ENCODE results near the gene ZNF235.
"Not testable (repeated sequence)": the region's sequence is repeated elsewhere in the genome, so short reads cannot be mapped to it uniquely, and the experiment has no call there.

The ZNF235 gene

GRCh38 chr19:44304659-44305193, at the start of gene ZNF235:
ZNF235 (minus strand) TSS chr19:44305025; CDS start chr19:44303404, 1,621 bp downstream.
- DNase-seq, result peak; percentile 69

GRCh38 chr19:44346556-44346955, 41.7 kb upstream of the ZNF235 start:
- no peak for DNase-seq

GRCh38 chr19:44345959-44346358, 41.1 kb upstream of the ZNF235 start:
- no peak for DNase-seq

GRCh38 chr19:44344255-44344654, 39.4 kb upstream of the ZNF235 start:
- no peak for DNase-seq

- DNase-seq, result no peak
These were observed 37.0 kb upstream of the ZNF235 start for GRCh38 chr19:44341794-44342193.

- not testable (repeated sequence) for DNase-seq
These were observed 29.8 kb upstream of the ZNF235 start for GRCh38 chr19:44334639-44335038.

GRCh38 chr19:44332145-44332544, 27.3 kb upstream of the ZNF235 start:
- DNase-seq, result no peak

GRCh38 chr19:44315883-44316282, 11.1 kb upstream of the ZNF235 start:
- DNase-seq, result no peak

- no peak for DNase-seq
These were observed 8.4 kb upstream of the ZNF235 start for GRCh38 chr19:44313231-44313630.

GRCh38 chr19:44308011-44308410, 3.2 kb upstream of the ZNF235 start:
- DNase-seq, result no peak

GRCh38 chr19:44306283-44306682, 1.5 kb upstream of the ZNF235 start:
- DNase-seq, result no peak

GRCh38 chr19:44305457-44305856, 632 bp upstream of the ZNF235 start:
- no peak for DNase-seq

GRCh38 chr19:44303976-44304568, 753 bp downstream of the ZNF235 start:
- no peak for DNase-seq

- DNase-seq, result no peak
These were observed 1.5 kb downstream of the ZNF235 start for GRCh38 chr19:44303320-44303719.

GRCh38 chr19:44284968-44285367, 19.9 kb downstream of the ZNF235 start:
- DNase-seq, result no peak

GRCh38 chr19:44282846-44283245, 22.0 kb downstream of the ZNF235 start:
- DNase-seq, result no peak

- no peak for DNase-seq
These were observed 23.9 kb downstream of the ZNF235 start for GRCh38 chr19:44280916-44281315.

- no peak for DNase-seq
These were observed 26.6 kb downstream of the ZNF235 start for GRCh38 chr19:44278181-44278690.

- DNase-seq, result no peak
These were observed 27.5 kb downstream of the ZNF235 start for GRCh38 chr19:44277331-44277730.

- no peak for DNase-seq
These were observed 44.0 kb downstream of the ZNF235 start for GRCh38 chr19:44260695-44261446.

- DNase-seq, result no peak
These were observed 44.5 kb downstream of the ZNF235 start for GRCh38 chr19:44260343-44260681.

- DNase-seq, result no peak
These were observed 45.9 kb downstream of the ZNF235 start for GRCh38 chr19:44258835-44259413.

- DNase-seq, result no peak
These were observed 46.7 kb downstream of the ZNF235 start for GRCh38 chr19:44258136-44258535.

Data from stimulated activated CD4-positive, alpha-beta T cell treated with anti-CD3 and anti-CD28 coated beads, Interleukin-4, amount 100 ng/mL, for 1 hour (primary cell).